SU-DHL-6 (cell line): ENCODE measurements around the gene ANKRD40CL.

ENCODE experiments used
- CTCF ChIP-seq: fragments of 200-600 bp; sonication (generic); IDR thresholded peaks from one replicate; pipeline ENCODE4 v1.5.1; 2017; ENCODE audit warnings: antibody characterized with exemption, mild to moderate bottlenecking, low read length, moderate library complexity; ENCODE audit not compliant: insufficient read depth, poor library complexity, severe bottlenecking
- EZH2phosphoT487 ChIP-seq: fragments of 200-600 bp; sonication (generic), shearing (Covaris generic); conservative IDR thresholded peaks from 2 replicates; pipeline ENCODE4 v1.6.1; 2018; ENCODE audit warnings: mild to moderate bottlenecking, antibody characterized with exemption, low read length, moderate library complexity, mixed read lengths

- no peak for TF ChIP-seq CTCF
- no peak for TF ChIP-seq EZH2phosphoT487
Measured at GRCh38 chr17:50805486-50805885, 38.2 kb upstream of the ANKRD40CL start.
